K562 (cell line): ENCODE measurements around the gene RNPEP. TPM values are rescaled to one million over a fixed set of nuclear protein-coding genes. Genes with fewer than 3 reads are reported as not detected.

Source experiments
- ATAC-seq: fragments of 200-7000 bp; cut with Tn5 transposase; 3 replicates; pipeline ENCODE4 v1.9.1; 2020; ENCODE audit warnings: moderate library complexity
- BruUV-seq: library from RNA; stranded (reverse); fragments of 400-500 nt; replicated peaks from 2 replicates; lab custom pipeline; 2021; lab: Mats Ljungman, UMichigan
- CTCF ChIA-PET: fragments of 300-600 bp; formaldehyde crosslinking; extraction: SDS; loops from one replicate; lab custom pipeline; 2021; ENCODE audit warnings: low intra/inter-chr PET ratio; lab: Yijun Ruan, JAX
- POLR2A ChIA-PET: fragments of 300-600, 350-650 bp; sonication (Branson Sonifier 250); formaldehyde crosslinking; extraction: SDS; loops from one replicate; lab custom pipeline; 2021; ENCODE audit warnings: antibody characterized with exemption, inconsistent platforms; lab: Yijun Ruan, JAX
- DNase-seq, 4 experiments: peaks; one replicate each; pipeline versions ENCODE4 v3.0.0 to v3.0.0-alpha.2; 2011 to 2018; ENCODE audit warnings: low spot score in 3 of 4, mixed read lengths in 3 of 4; ENCODE audit errors: extremely low read depth in 1 of 4
- FAIRE-seq: peaks from 2 replicates; lab custom pipeline; 2011; peaks lifted over from hg19 to GRCh38; lab: Jason Lieb, UNC
- H2AFZ ChIP-seq: 2 replicates; pipeline ENCODE4 v1.6.0; 2011; ENCODE audit warnings: low read depth, low read length, control low read depth, inconsistent platforms
- H3K27ac ChIP-seq: fragments of 200-600 bp; 3 replicates; pipeline ENCODE4 v1.8.0; 2011; ENCODE audit warnings: low read depth, mild to moderate bottlenecking, control low read depth, inconsistent platforms, low read length, moderate library complexity, mixed read lengths; ENCODE audit errors: extremely low read depth
- H3K27me3 ChIP-seq, 2 experiments: fragments of 300-600 bp in 1 of 2; 2 replicates in 1 of 2; 3 replicates in 1 of 2; pipeline versions ENCODE4 v1.6.0 to v1.8.0; 2011; ENCODE audit warnings: inconsistent platforms in 2 of 2, low read length in 2 of 2, mild to moderate bottlenecking in 1 of 2, mixed read lengths in 1 of 2, moderate library complexity in 1 of 2; ENCODE audit not compliant: control insufficient read depth in 2 of 2, insufficient read depth in 2 of 2
- H3K36me3 ChIP-seq: fragments of 300-600 bp; 3 replicates; pipeline ENCODE4 v1.8.0; 2011; ENCODE audit warnings: mild to moderate bottlenecking, low read length, inconsistent platforms; ENCODE audit not compliant: control insufficient read depth, insufficient read depth
- H3K4me1 ChIP-seq, 2 experiments: fragments of 200-600 bp in 1 of 2; replicated peaks in 1 of 2; 2 replicates in 1 of 2; 3 replicates in 1 of 2; pipeline versions ENCODE4 v1.5.1 to v1.8.0; 2011; ENCODE audit warnings: inconsistent platforms in 2 of 2, low read length in 2 of 2, mild to moderate bottlenecking in 1 of 2, mixed read lengths in 1 of 2, moderate library complexity in 1 of 2; ENCODE audit not compliant: control insufficient read depth in 2 of 2, insufficient read depth in 2 of 2
- H3K4me2 ChIP-seq: 2 replicates; pipeline ENCODE4 v1.6.1; 2011; ENCODE audit warnings: low read length, control low read depth, inconsistent platforms, mixed read lengths; ENCODE audit not compliant: insufficient read depth
- H3K4me3 ChIP-seq: fragments of 200-600 bp; sonication (generic), shearing (Covaris generic); 2 replicates; pipeline ENCODE4 v1.5.1; 2016; ENCODE audit warnings: control low read depth, inconsistent platforms
- H3K79me2 ChIP-seq: fragments of 200-600 bp; 3 replicates; pipeline ENCODE4 v1.8.0; 2011; ENCODE audit warnings: low read length, inconsistent platforms; ENCODE audit not compliant: control insufficient read depth, insufficient read depth
- H3K9ac ChIP-seq, 2 experiments: 2 replicates each; pipeline versions ENCODE4 v1.6.0 to v1.6.1; 2011; ENCODE audit warnings: low read depth in 2 of 2, low read length in 2 of 2, control low read depth in 1 of 2, inconsistent platforms in 1 of 2, mild to moderate bottlenecking in 1 of 2, mixed read lengths in 1 of 2; ENCODE audit not compliant: insufficient read depth in 1 of 2
- H3K9me1 ChIP-seq: one replicate; pipeline ENCODE4 v1.6.0; 2011; ENCODE audit warnings: inconsistent platforms, mild to moderate bottlenecking, low read length, moderate library complexity; ENCODE audit not compliant: control insufficient read depth, insufficient read depth
- H3K9me3 ChIP-seq: replicated peaks from 2 replicates; pipeline ENCODE4 v1.5.1; 2011; ENCODE audit warnings: low read depth, low read length, inconsistent platforms; ENCODE audit not compliant: control insufficient read depth, insufficient read depth
- H4K20me1 ChIP-seq: replicated peaks from 2 replicates; pipeline ENCODE4 v1.6.1; 2011; ENCODE audit warnings: low read length, inconsistent platforms, mixed read lengths; ENCODE audit not compliant: control insufficient read depth, insufficient read depth
- CREBBP ChIP-seq: IDR thresholded peaks from one replicate; pipeline ENCODE4 v1.6.1; 2012; ENCODE audit warnings: low read depth, mild to moderate bottlenecking, control low read depth, inconsistent platforms, low read length
- EGR1 ChIP-seq: fragments of 450-650 bp; conservative IDR thresholded peaks from 2 replicates; pipeline ENCODE4 v1.6.1; 2017; ENCODE audit warnings: mild to moderate bottlenecking
- GABPA ChIP-seq: fragments of 200-800 bp; sonication (Bioruptor generic); conservative IDR thresholded peaks from 2 replicates; pipeline ENCODE4 v1.6.1; 2016; ENCODE audit warnings: low read depth, missing genetic modification characterization, missing compliant biosample characterization
- HCFC1 ChIP-seq: IDR thresholded peaks from 2 replicates; pipeline ENCODE4 v1.6.1; 2012; ENCODE audit warnings: low read depth, low read length, improper control_type of control experiment
- HDGF ChIP-seq: fragments of 450-650 bp; IDR thresholded peaks from 2 replicates; pipeline ENCODE4 v1.6.1; 2016
- HEY1 ChIP-seq: fragments of 250-450 bp; sonication (Bioruptor Pico); IDR thresholded peaks from 2 replicates; pipeline ENCODE4 v1.5.0; 2020; ENCODE audit warnings: mild to moderate bottlenecking, moderate library complexity, borderline replicate concordance
- HSF4 ChIP-seq: fragments of 250-450 bp; sonication (Bioruptor Pico); IDR thresholded peaks from 2 replicates; pipeline ENCODE4 v2.1.2; 2022; ENCODE audit warnings: mild to moderate bottlenecking, moderate library complexity, borderline replicate concordance
- MCM3 ChIP-seq: fragments of 450-650 bp; IDR thresholded peaks from 2 replicates; pipeline ENCODE4 v1.6.1; 2016
- MEF2D ChIP-seq: conservative IDR thresholded peaks from 2 replicates; pipeline ENCODE4 v1.6.1; 2016; ENCODE audit warnings: low read depth, missing genetic modification characterization, missing compliant biosample characterization
- MTA2 ChIP-seq: fragments of 450-650 bp; IDR thresholded peaks from 2 replicates; pipeline ENCODE4 v1.6.1; 2016; ENCODE audit warnings: low read depth
- SMARCC2 ChIP-seq: fragments of 450-650 bp; IDR thresholded peaks from 2 replicates; pipeline ENCODE4 v1.6.1; 2017; ENCODE audit warnings: antibody characterized with exemption, moderate library complexity, mild to moderate bottlenecking, low read depth
- TAL1 ChIP-seq: fragments of 450-650 bp; IDR thresholded peaks from 2 replicates; pipeline ENCODE4 v1.6.1; 2016; ENCODE audit warnings: mild to moderate bottlenecking
- ZKSCAN8 ChIP-seq: fragments of 200-800 bp; sonication (Bioruptor generic); IDR thresholded peaks from 2 replicates; pipeline ENCODE4 v1.6.1; 2016; ENCODE audit warnings: missing genetic modification characterization, missing compliant biosample characterization
- ZNF263 ChIP-seq: sonication (generic); formaldehyde crosslinking; IDR thresholded peaks from 2 replicates; pipeline ENCODE4 v1.8.0; 2022; ENCODE audit warnings: mild to moderate bottlenecking, missing genetic modification reagents, borderline replicate concordance
- WGBS: fragments of 100-300 bp; shearing (Covaris generic); methylation state at CpG from one replicate; pipeline ENCODE4 v1.1.6; 2016; ENCODE audit warnings: low coverage, mixed read lengths; ENCODE audit not compliant: insufficient coverage; ENCODE audit errors: missing lambda C conversion rate; 5-methylcytosine and 5-hydroxymethylcytosine counted together
- in situ Hi-C: fragments of 300-500 bp; cut with MboI; formaldehyde crosslinking; loops from 4 replicates; pipeline ENCODE4 v1.15.0; 2018; ENCODE audit warnings: inconsistent platforms, mixed read lengths
- intact Hi-C: fragments of 100-400 bp; cut with micrococcal nuclease; formaldehyde crosslinking; loops from 2 replicates; pipeline ENCODE4 v1.14.2; 2022
- polyA plus RNA-seq, 8 experiments: library from polyadenylated mRNA; depleted of rRNA in 4 of 8; stranded (reverse) in 5 of 8; unstranded in 3 of 8; fragments of >200 nt; fragmentation: Nextera tagmentation in 2 of 8; fragmentation: Illumina TruSeq in 1 of 8; extraction: Ambion mirVana in 2 of 8; extraction: Trizol in 1 of 8; gene quantifications; 2 replicates each; pipeline versions ENCODE4 v1.2.1 to v1.2.3, GENCODE V29; 2011 to 2014; ENCODE audit warnings: inconsistent platforms in 1 of 8, missing spikeins in 1 of 8
- total RNA-seq, 7 experiments: library from RNA; depleted of rRNA in 6 of 7; stranded (reverse); fragments of >200 nt in 6 of 7; fragmentation: Illumina TruSeq in 2 of 7; extraction: Trizol in 2 of 7; gene quantifications; 2 replicates each; pipeline versions ENCODE4 v1.2.1 to v1.2.3, GENCODE V29; 2011 to 2021; ENCODE audit warnings: low replicate concordance in 1 of 7
- TF ChIP-seq, protein P1 (sequence below): fragments of 450-650 bp; IDR thresholded peaks from 2 replicates; pipeline ENCODE4 v1.6.1; 2016; ENCODE audit warnings: borderline replicate concordance
- TF ChIP-seq, protein P2 (sequence below): sonication (generic); formaldehyde crosslinking; IDR thresholded peaks from 2 replicates; pipeline ENCODE4 v1.8.0; 2022; ENCODE audit warnings: missing genetic modification reagents, mild to moderate bottlenecking, borderline replicate concordance

Gene RNPEP
- total and polyA plus RNA-seq, 9 of the 15 experiments (the other 6 are each of a cell fraction or from before 2014, with no cell fraction given), result 27.5 to 131 (median 63.4) TPM

DNA sequence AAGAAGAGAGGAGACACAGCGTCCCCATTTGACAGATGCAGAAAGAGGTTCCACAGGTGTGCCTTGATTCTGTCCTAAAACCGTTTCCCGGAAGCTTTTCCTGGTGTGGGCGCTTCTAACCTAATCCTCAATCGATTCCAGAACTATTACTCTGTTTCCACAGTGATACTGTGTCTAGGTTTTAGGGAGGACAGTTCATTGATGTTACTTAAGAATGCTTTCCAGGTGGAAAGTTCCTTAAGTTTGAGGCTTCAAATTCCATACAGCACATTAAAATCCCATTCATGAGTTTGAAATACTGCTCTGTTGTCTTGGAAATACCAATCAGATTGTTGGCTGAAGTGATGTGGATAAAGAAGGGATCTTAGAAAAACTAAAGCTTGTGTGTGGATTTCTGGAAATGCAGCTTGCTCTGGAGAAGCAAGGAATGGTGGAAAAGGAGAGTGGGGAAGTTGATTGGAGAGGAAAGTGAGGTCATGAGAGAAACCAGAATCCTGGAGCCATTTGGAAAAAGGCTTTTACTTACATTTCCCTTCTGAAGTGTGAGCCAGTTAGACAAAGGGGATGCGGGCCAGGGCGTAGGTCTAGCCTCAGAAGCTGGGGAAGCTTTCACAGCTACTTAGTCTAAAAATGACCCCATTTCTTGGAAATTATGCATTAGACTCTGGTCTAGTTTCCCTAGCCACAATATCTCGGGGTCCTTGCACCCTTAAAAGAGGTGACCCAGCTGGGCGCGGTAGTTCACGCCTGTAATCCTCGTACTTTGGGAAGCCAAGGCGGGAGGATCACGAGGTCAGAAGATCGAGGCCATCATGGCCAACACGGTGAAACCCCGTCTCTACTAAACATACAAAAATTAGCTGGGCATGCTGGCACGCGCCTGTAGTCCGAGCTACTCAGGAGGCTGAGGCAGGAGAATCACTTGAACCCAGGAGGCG, 34.6 kb downstream of the RNPEP start:
- in situ Hi-C loops (no loop called here), intact Hi-C loops (no loop called here)
- no TSS peak for BruUV-seq
- H4K20me1 ChIP-seq, result 0 out of 2 replicates have a peak, but pooled peaks cover 2% of the 10 kb centered on the region
- FAIRE-seq, result no peak
- ATAC-seq, result no peak
- H3K9me3 ChIP-seq, result no peaks in the 10 kb centered on the region
- DNase-seq, result no peak
- WGBS, result 65% methylated on average over 21 of the region's 21 CpGs
- no peaks in the 10 kb centered on the region for H3K36me3 ChIP-seq
- peaks cover 22 to 45% of the 10 kb centered on the region in 2 experiments for H3K4me1 ChIP-seq
- H3K4me2 ChIP-seq, result no peak overlapping the region; the same call in 1 of the 2 replicates
- H3K4me3 ChIP-seq, result no peak overlapping the region
- H3K9ac ChIP-seq, result peak overlapping the region in 1 of 2 experiments; percentile 49; a peak in 1 of 4 replicates
- peak overlapping the region; percentile 23; the same call in 1 of the 2 replicates for H2AFZ ChIP-seq
- H3K9me1 ChIP-seq, result no peaks in the 10 kb centered on the region
- CTCF ChIA-PET, result interaction anchor here (1.0 to 1.2 kb wide), 2 partner anchors 101 to 117 kb away, joined by 3 read pairs; no protein-coding TSS in a partner anchor
- POLR2A ChIA-PET, result interaction anchor here (0.5 to 1.3 kb wide), 6 partner anchors 11 to 167 kb away, joined by 3 to 5 read pairs (median 4); no protein-coding TSS in a partner anchor
- H3K79me2 ChIP-seq, result no peaks in the 10 kb centered on the region
- peaks cover 2 to 9% of the 10 kb centered on the region in 2 experiments; a peak in 3 of 5 replicates for H3K27me3 ChIP-seq
- H3K27ac ChIP-seq, result no peak overlapping the region
- TF ChIP-seq, protein P1, sequence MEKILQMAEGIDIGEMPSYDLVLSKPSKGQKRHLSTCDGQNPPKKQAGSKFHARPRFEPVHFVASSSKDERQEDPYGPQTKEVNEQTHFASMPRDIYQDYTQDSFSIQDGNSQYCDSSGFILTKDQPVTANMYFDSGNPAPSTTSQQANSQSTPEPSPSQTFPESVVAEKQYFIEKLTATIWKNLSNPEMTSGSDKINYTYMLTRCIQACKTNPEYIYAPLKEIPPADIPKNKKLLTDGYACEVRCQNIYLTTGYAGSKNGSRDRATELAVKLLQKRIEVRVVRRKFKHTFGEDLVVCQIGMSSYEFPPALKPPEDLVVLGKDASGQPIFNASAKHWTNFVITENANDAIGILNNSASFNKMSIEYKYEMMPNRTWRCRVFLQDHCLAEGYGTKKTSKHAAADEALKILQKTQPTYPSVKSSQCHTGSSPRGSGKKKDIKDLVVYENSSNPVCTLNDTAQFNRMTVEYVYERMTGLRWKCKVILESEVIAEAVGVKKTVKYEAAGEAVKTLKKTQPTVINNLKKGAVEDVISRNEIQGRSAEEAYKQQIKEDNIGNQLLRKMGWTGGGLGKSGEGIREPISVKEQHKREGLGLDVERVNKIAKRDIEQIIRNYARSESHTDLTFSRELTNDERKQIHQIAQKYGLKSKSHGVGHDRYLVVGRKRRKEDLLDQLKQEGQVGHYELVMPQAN, result no peak
- TF ChIP-seq MCM3, result no peak
- TF ChIP-seq, protein P2, sequence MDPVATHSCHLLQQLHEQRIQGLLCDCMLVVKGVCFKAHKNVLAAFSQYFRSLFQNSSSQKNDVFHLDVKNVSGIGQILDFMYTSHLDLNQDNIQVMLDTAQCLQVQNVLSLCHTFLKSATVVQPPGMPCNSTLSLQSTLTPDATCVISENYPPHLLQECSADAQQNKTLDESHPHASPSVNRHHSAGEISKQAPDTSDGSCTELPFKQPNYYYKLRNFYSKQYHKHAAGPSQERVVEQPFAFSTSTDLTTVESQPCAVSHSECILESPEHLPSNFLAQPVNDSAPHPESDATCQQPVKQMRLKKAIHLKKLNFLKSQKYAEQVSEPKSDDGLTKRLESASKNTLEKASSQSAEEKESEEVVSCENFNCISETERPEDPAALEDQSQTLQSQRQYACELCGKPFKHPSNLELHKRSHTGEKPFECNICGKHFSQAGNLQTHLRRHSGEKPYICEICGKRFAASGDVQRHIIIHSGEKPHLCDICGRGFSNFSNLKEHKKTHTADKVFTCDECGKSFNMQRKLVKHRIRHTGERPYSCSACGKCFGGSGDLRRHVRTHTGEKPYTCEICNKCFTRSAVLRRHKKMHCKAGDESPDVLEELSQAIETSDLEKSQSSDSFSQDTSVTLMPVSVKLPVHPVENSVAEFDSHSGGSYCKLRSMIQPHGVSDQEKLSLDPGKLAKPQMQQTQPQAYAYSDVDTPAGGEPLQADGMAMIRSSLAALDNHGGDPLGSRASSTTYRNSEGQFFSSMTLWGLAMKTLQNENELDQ, result no peak
- TF ChIP-seq ZNF263 (CRISPR knock-in tag), result no peak
- no peak for TF ChIP-seq MTA2
- TF ChIP-seq TAL1, result no peak
- no peak for TF ChIP-seq SMARCC2
- TF ChIP-seq GABPA (tag), result no peak
- no peak for TF ChIP-seq HCFC1
- TF ChIP-seq MEF2D (tag), result 0 out of 2 replicates have a peak, but pooled peaks have one; percentile 15
- TF ChIP-seq HSF4 (CRISPR knock-in tag), result no peak
- TF ChIP-seq CREBBP, result no peak
- no peak for TF ChIP-seq EGR1
- TF ChIP-seq ZKSCAN8 (CRISPR knock-in tag), result no peak
- no peak for TF ChIP-seq HEY1 (CRISPR knock-in tag)
- peak; percentile 59; the same call in 1 of the 2 replicates for TF ChIP-seq HDGF
